Upper lobe of left lung (tissue), 4 donors: ENCODE measurements around the gene SGSH.

Experiments used
- CTCF ChIP-seq, 6 experiments: fragments of 450-650 bp in 4 of 6; fragments of 200-600 bp in 2 of 6; sonication (generic) in 2 of 6; IDR thresholded peaks; one replicate each; pipeline ENCODE4 v1.5.1; 2016 to 2019; ENCODE audit warnings: antibody characterized with exemption in 6 of 6
- EP300 ChIP-seq, 4 donors: sonication (generic); formaldehyde crosslinking; IDR thresholded peaks; one replicate each; pipeline ENCODE4 v1.5.1; 2017; ENCODE audit warnings: antibody characterized with exemption in 4 of 4, control low read depth in 2 of 4
- POLR2A ChIP-seq, 4 donors: fragments of 450-650 bp; IDR thresholded peaks; one replicate each; pipeline ENCODE4 v1.5.1; 2016 to 2017; ENCODE audit warnings: antibody characterized with exemption in 4 of 4, mild to moderate bottlenecking in 2 of 4

- TF ChIP-seq CTCF (IDR thresholded peaks at IDR 0.05) (no peak), POLR2A (IDR thresholded peaks at IDR 0.05) (no peak), EP300 (IDR thresholded peaks at IDR 0.05) (no peak)
Observed at GRCh38 chr17:80246726-80247125, 26.6 kb upstream of the SGSH start.
